Body of pancreas (tissue), 4 donors: ENCODE results near the gene GPRC5B.

Source experiments
- CTCF ChIP-seq, 7 experiments: fragments of 450-650 bp in 4 of 7; fragments of 200-600 bp in 3 of 7; sonication (generic) in 3 of 7; IDR thresholded peaks; one replicate each; pipeline ENCODE4 v1.5.1; 2016 to 2019; ENCODE audit warnings: antibody characterized with exemption in 7 of 7
- POLR2A ChIP-seq, 3 donors: fragments of 450-650 bp; IDR thresholded peaks; one replicate each; pipeline ENCODE4 v1.6.1; 2016; ENCODE audit warnings: antibody characterized with exemption in 3 of 3, mild to moderate bottlenecking in 2 of 3

GRCh38 chr16:19872179-19872863 lies 12.3 kb downstream of the GPRC5B start:
- TF ChIP-seq CTCF (IDR thresholded peaks at IDR 0.05) (no peak), POLR2A (IDR thresholded peaks at IDR 0.05) (no peak)
